Measurements from ENCODE around the gene PXDC1.
A peak's percentile ranks its signal among the peaks of the same experiment; 100 is the strongest.

PXDC1 gene

GRCh38 chr6:3746696-3747095 lies 4.8 kb downstream of the PXDC1 start:
- no peak for DNase-seq

- DNase-seq: no peak
Measured at GRCh38 chr6:3746119-3746691, 5.3 kb downstream of the PXDC1 start.

- no peak for DNase-seq
Measured at GRCh38 chr6:3745566-3746118, 5.9 kb downstream of the PXDC1 start.

- no peak for DNase-seq
Measured at GRCh38 chr6:3744901-3745470, 6.5 kb downstream of the PXDC1 start.

GRCh38 chr6:3744211-3744900 lies 7.2 kb downstream of the PXDC1 start:
- DNase-seq: no peak

- no peak for DNase-seq
Measured at GRCh38 chr6:3743541-3743940, 8.0 kb downstream of the PXDC1 start.

- peak; percentile 87 for DNase-seq
Measured at GRCh38 chr6:3742426-3743344, 8.8 kb downstream of the PXDC1 start.

GRCh38 chr6:3742076-3742425 lies 9.5 kb downstream of the PXDC1 start:
- DNase-seq: no peak

GRCh38 chr6:3741477-3741871 lies 10.0 kb downstream of the PXDC1 start:
- DNase-seq: no peak

- no peak for DNase-seq
Measured at GRCh38 chr6:3740551-3741476, 10.7 kb downstream of the PXDC1 start.

- no peak for DNase-seq
Measured at GRCh38 chr6:3739311-3739897, 12.1 kb downstream of the PXDC1 start.

GRCh38 chr6:3738381-3739131 lies 13.0 kb downstream of the PXDC1 start:
- no peak for DNase-seq

GRCh38 chr6:3737831-3738210 lies 13.7 kb downstream of the PXDC1 start:
- no peak for DNase-seq

- DNase-seq: no peak
Measured at GRCh38 chr6:3737149-3737830, 14.2 kb downstream of the PXDC1 start.

- no peak for DNase-seq
Measured at GRCh38 chr6:3735029-3735605, 16.4 kb downstream of the PXDC1 start.

- DNase-seq: no peak
Measured at GRCh38 chr6:3734023-3734422, 17.5 kb downstream of the PXDC1 start.

- no peak for DNase-seq
Measured at GRCh38 chr6:3733321-3733925, 18.1 kb downstream of the PXDC1 start.

- DNase-seq: peak; percentile 67
Measured at GRCh38 chr6:3732345-3733141, 19.0 kb downstream of the PXDC1 start.

- DNase-seq: no peak
Measured at GRCh38 chr6:3731700-3732099, 19.8 kb downstream of the PXDC1 start.
